Measurements from ENCODE around the gene MAT2B.

MAT2B gene

DNA sequence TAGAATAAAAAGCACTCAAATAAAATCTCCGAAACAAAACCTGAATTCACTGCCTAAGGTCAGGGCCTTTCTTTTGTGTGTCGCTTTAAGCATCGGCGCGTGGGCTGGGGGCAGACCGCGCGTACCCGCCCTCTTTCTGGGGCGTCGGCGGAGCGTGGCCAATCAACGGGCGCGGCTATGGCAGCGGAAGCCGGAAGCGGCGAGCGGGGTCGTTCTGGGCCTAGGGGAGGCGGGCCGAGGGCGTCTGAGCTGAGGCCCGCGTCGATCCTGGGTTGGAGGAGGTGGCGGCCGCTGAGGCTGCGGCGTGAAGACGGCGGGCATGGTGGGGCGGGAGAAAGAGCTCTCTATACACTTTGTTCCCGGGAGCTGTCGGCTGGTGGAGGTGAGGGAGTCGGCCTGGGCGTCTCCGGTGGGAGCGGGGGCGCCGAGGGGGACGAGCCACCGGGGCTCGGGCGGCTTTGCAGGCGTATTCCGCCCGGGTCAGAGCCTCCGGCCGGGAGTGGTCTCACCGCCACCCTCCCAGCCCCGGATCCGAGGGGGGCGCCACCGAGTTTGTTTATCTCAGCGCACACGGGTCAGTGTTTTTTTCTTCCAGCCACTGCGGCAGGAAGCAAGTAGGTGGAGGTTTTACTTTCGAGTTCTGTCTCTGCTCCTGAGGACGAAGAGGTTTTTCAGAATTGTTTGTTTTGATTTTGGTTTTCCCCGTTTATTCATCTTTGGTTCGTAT is at the start of gene MAT2B:
TSS of gene MAT2B (plus strand) at position 252 of the 727 bp plus-strand sequence. CDS start at position 320, 68 bp downstream.
- peak; percentile 95 for DNase-seq

DNA sequence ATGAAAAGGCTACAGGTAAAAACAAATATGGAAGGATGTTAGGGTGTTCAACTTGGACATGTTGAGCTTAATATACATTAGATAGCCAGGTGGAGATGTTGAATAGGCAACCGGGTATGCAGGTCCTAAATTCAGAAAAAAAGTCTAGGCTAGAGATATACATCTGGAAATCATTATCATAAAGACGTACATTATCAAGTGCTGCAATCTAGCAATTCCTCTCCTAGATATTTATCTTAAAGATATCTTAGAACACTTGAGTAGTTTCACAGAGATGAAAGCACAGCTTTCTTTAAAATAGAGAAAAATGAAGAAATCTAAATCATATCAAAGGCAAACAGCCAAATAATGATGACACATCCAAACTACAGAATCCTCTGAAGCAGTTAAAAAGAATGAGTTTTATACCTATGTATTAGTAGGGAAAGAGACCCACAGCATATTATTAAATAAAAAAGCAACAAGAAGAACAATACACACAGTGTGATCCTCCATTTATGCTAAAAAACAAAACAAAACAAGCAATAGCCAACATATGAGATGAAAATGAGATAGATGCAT is 49.3 kb upstream of the MAT2B start:
- DNase-seq, result no peak

DNA sequence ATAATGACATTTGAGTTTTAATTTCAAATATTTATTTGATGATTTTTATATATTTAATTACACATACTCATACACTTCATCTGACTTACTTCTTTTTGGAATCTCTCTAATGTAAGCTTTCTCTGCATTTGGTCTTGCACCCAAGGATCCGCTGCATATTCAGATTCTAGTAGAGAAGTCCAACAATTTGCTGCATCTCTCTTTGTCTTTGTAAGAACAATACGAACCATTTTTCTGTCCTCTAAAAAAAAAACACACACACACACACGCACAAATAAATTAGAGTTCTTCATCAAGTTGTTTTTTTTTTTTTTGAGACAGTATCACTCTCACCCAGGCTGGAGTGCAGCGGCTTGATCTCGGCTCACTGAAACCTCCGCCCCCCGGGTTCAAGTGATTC is 48.6 kb upstream of the MAT2B start:
- no peak for DNase-seq

DNA sequence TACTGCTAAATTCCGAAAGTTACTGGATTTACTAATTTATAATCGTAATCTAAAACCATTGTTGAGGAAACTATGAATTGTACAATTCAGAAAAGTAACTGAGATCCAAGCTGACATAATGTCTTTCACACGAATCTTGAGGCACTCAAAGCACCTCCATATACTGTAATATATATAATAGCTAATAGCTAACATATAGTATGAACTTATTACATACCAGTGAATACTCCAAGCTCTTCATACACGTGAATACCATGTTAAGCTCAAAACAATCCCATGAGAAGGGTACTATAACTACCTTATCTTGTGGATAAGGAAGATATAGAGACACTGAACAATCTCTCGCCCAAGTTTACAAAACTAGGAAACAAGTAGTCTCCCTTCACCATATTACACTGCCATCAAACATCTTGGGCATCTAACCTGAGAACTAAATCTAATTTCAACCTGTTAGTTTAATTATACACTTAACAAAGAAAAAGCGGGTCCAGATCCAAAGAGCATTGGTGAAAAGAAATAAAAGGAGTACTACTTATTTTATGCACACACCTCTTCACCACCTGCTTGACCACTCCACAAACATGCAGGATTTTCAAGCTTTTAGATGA is 46.5 kb upstream of the MAT2B start:
- DNase-seq, result no peak

DNA sequence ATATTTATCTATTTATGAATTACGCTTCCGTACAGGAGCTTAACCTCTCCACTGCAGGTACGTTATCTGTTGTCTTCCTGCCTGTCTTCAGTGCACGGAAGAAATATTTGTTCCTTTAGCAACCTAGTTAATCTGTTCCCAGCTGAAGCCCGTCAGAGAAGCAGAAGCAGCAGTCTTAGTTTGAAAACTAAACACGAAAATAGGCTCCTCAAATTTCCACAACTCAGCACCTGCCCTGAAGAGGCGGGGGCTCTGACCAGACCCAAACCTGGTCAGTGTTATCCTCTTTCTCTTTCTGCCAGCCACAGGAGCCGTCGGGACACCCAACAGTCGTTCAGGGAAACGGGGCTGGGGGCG is 46.0 kb upstream of the MAT2B start:
- DNase-seq, result no peak

DNA sequence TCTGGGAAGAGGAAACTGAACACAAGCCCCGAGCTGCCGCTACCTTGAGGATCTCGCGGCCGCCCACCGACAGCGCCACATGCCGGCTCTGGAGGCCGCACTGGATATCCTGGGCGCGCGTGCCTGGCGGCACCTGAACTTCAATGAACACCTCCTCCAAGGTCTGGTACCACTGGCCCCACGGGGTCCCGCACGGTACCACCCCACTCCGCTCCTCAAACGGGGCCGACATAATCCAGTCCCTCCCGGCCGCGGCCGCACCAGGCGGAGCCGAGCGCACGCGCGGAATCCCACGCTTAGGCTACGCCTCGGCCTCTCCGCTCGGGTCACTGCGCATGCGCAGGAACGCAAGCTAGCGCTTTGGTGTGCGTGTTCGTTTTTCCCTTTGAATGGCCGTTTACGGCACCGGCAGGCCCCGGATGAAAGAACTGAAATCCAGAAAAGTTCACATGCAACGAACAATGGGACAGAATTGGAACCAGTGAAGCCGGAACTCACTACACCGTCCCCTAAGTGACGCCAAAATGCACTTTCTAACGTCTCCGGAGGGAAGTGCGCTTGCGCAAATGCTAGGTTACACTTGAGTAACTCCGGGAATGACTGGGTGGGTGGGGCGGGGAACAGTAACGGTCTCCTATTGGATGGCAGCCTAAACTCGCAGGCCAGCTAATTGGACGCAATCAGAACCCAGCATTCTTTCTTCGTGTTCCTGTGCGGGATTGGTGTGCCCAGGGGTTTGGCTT is 45.4 kb upstream of the MAT2B start, which contains the start of gene NUDCD2:
TSS of gene NUDCD2 (minus strand) at position 284 of the 743 bp plus-strand sequence. CDS start at position 232, 52 bp downstream.
- DNase-seq, result peak; percentile 95

DNA sequence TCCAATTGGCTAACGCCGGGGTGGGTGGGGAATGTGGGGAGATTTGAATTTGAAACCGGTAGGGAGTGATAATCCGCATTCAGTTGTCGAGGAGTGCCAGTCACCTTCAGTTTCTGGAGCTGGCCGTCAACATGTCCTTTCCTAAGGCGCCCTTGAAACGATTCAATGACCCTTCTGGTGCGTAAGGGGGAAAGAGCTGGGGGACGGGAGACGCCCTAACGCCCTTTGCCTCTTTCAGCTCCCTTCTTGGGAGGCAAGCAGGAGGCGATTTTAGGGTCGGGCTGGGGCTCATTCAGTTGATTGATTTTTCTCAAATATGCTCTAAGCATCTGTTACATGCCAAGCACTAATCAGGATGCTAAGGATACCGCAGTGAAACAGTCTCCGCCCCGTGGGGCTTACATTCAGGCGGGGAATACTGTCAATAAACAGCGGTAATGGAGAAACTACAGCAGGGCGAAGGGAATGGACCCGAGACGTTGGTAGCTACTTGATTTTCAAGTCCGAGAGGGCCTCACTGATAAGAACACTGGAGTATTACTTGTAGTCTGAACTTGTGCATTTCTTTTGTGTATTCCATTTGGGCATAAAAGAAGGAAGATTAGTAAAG is 44.8 kb upstream of the MAT2B start, which contains the start of gene HMMR:
TSS of gene HMMR (plus strand) at position 71 of the 610 bp plus-strand sequence. CDS start at position 132, 61 bp downstream.
- DNase-seq, result no peak

DNA sequence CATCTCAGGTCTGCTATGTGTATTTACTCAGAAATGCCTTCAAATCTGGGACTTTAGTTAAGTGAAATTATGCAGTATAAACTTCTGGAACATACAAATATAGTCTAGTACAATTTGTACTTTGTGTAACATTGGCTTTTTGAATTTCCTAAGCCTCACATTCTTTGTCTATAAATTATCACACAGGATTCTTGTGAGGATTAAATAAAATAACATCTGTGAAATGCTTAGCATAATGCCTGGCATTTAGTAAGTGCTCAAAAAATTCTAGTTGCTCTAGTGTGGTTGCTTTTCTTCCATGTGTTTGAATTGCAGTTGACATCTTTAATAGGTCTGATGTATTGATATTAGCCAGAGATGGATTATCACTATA is 42.4 kb upstream of the MAT2B start:
- DNase-seq, result no peak

DNA sequence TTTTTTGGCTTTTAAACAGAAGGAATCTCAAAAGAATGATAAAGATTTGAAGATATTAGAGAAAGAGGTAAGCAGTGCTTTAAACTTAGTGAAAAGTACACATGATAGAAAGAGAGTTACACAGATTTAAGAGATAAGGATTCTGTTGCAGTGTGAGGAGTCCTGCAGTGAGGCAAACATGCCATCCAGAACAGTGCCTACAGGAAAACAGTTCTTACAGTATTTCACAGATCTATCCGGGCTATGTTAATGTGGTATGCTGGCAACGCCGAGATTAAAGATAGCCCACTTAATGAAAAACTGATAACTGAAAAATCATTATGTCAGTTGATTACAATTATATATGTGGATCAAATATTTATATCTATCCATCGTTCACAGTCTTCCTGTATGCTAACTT is 37.7 kb upstream of the MAT2B start:
- no peak for DNase-seq

DNA sequence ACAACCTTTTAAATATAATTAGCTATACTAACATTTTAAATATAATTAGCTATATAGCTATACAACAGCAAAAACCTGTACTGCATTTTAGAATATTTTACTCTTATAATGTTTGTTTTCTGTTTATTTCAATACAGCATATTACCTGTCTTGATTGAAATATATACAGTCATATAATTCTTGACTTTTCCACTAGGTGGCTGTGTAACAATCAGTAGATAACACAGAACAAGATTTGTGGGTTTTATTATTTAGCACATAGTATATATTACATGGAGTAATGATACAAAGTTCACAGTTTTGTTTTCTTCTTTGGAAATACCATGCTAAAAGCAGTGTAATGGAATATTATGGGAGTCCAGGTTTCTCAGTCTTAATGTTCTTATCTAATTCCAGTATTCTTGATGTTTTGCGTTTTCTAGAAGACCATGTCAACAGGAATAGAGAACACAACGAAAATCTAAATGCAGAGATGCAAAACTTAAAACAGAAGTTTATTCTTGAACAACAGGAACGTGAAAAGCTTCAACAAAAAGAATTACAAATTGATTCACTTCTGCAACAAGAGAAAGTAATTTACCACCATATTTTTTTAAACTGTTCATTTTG is 31.7 kb upstream of the MAT2B start:
- DNase-seq, result no peak

DNA sequence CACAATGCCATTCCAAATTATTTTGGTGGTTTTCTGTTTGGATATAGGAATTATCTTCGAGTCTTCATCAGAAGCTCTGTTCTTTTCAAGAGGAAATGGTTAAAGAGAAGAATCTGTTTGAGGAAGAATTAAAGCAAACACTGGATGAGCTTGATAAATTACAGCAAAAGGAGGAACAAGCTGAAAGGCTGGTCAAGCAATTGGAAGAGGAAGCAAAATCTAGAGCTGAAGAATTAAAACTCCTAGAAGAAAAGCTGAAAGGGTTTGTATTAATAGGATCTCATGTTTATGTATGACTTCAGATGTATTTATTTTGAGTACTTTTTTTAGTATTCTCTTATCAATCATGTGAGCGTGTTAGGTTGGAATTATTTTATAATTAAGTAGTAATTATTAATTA is 30.0 kb upstream of the MAT2B start:
- DNase-seq, result no peak

DNA sequence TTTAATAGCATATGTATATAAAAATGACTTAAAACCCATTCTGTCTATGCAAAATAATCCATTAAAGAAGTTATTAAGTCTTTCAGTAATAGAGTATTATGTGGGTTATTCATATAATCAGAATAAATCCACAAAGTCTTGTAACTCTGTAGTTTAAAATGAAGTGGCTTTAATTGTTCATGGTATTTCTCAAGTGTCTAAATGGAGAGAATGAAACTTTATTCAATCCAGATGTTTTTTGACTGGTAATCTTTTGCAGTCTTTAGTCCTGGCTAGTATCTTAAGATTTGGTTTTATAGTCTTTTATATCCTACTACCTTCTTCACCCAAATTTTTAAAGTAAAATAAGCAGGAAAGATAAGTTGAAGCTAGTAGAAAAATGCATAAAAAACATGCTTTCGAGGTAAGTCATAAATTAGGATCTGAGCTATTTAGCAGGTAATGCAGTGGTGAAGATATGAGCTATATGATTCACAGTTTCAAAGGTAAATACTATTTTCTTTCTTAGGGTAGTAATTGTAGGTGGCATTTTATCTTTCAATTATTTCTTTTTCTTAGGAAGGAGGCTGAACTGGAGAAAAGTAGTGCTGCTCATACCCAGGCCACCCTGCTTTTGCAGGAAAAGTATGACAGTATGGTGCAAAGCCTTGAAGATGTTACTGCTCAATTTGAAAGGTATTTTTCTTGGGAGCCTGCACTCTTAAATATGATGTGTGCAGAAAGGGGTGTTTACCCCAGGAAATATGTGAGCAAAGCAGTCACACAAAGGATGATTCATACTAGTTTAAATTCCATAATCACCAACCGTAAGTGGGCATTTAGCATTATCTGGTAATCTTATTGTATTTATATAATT is 27.1 kb upstream of the MAT2B start:
- DNase-seq, result no peak

DNA sequence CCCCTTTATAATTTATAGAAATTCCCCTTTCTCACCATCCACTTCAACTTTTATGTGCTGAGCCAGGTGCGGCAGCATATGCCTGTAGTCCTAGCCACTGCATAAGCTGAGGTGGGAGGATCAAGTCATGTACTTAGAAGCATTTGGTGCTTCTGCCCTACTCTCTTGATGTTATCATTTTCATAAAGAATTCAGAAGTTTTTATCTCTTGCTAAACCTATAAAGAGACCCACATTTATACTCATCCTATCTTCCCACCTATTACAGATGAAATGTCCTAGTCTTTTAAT is 26.5 kb upstream of the MAT2B start:
- no peak for DNase-seq

DNA sequence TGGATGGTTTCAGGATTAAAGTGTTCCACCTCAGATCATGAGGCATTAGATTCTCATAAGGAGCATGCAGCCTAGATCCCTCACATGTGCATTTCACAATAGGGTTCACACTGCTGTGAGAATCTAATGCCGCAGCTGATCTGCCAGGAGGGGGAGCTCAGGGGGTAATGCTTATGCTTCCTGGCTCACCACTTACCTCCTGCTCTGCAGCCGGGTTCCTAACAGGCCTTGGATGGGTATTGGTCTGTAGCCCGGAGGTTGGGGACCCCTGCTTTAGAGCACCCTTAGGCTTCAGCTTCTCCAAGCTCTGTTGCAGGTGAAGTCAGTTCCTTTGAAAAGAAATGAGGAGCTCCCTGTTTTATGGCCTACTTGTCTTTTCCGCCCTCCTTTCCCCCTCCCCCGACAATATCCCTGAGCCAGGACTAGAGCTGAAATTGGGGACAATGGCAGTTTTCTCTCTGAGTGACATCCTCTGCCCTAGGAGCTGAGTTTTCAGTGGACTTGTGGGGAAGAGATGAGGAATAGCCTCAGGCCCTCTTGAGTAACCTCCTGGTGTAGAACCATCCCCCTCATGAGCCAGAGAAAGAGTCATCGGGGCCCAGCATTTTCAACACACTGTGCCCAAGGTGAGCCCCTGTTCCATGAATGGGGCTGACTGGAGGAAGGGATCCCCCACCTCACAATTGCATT is 16.2 kb upstream of the MAT2B start:
- DNase-seq, result no peak

DNA sequence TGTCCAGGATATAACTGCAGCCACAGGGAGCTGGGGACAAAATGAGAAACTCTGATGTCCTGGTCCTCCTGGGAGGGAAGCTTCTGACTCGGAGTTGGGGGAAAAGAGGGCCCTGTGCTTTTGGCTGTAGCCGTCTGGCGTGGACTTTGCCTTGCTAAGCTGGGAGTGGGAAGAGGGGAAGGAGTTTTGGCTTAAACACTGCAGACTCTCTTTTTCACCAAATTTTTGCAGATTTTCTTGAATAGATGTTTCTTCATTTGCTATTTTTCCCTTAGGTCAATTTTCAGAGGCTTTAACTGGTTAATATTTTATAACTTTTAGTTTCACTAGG is 15.7 kb upstream of the MAT2B start:
- DNase-seq, result no peak

DNA sequence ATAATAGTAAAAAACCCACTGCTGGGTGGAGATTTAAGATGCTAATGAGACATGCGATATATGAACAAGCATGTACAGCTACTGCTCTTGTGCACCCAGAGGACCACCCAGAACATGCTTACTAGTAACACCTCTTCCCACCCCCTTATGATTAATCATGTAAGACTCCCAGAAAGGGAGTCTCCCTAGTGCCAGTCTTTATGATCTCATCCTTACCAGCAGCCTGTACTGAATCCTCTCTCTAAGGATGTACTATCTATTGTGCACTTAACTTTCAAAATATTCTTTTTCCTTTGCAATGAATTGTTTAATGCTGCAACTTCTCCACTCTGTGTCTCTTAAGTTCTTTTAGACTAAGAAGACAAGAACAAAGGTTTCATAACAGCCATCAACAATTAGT is 9.1 kb upstream of the MAT2B start:
- no peak for DNase-seq

DNA sequence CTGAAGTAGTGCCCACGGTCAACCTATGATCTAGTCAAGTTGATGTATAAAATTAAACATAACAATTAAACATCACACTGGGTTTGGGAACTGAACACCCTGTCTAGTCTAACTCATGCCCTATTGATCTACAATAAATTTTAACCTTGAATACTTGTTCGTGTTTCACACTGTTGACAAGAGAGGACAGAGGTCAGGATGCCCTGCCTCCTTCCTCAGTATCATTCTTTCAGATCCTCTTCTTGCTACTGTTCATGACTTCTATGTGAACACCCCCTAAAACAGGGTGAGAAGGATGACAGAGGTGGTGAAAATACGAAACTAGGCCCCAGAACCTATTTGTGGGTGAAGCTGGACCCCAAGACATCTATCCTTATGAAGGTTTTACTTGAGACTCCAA is 8.1 kb upstream of the MAT2B start:
- DNase-seq, result no peak

DNA sequence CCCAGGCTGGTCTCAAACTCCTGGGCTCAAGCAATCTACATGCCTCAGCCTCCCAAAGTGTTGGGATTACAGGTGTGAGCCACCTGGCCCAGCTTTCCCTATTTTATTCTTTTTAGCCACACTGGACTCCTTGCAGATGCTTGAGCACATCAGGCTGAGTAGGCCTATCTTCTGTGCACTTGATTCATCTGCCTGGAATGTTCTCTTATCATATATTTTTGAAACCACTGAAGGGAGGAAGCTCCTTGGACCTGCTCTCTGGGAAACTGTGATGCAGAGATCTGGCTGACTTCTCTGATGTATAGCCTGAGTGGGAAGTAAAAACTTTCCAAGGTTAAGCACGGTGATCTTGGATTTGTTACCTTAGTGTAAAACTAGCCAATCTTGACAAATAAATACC is 6.5 kb upstream of the MAT2B start:
- DNase-seq, result no peak

DNA sequence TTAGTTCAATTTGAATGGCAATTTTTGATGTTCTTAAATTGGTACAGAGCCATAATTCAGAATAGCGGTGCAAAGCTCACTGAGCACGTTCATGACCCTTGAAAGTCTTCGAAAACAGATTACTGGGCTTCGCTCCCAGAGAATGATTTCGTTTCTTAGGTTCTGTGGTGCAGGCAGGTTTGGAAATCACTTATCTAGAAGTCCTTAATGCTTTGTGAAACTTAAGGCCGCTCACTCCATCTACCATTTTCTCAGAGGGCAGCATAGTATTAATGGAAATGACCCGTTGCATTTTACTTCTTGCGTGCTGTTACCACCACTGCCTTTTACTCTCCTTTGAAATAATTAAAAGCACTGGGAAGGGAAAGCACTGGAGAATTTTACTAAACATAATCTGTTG is 2.9 kb upstream of the MAT2B start:
- no peak for DNase-seq

DNA sequence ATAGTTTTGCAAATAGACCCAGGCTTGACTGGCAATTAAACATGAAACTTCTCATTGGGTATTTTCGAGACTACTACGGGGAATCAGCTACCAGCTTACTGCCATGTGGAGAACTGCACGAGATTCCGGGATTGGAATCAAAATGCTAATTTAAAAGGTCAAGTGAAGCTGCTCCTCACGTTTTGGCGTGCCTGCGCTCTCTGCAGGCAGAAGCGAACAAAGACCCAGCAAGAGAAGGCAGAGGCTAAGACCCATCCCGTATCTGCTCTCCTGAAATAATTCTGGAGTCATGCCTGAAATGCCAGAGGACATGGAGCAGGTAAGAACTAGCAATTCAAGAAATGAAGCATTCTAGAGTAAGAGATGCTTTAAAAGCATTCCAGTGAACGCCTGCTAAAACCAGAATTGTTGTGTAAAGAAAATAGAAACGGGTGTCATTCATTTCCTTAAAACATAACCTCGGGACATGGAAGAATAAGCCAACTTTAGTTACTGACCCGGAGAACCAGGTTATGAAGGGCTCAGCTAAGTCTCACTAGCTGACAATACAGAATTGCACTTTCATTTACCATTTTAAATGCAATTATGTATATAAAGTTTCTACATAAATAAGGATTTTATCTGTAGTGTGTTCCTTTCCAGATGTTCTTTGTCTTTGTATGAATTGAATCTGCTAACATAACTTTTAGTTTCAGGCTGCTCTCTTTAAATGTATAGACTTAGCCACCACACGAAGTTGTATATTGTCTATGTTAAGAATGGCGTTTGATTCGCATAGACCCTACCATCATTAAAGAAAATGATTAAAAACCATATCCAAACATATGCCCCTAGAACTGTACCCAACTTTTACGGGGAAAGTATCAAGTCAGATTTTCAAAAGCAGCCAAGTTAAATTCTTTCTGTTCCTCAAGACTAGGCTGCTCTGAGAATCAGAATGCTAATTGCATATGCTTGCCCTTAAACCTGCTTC is 2.0 kb upstream of the MAT2B start:
- no peak for DNase-seq

Measured in activated CD4-positive, CD25-positive, alpha-beta regulatory T cell treated with anti-CD3 and anti-CD28 coated beads, Interleukin-2, amount 50 U/mL, for 72 hours (primary cell).